NCI-H128 (cell line): Measurements from ENCODE around the gene KCNJ15.
A peak's percentile ranks its signal among the peaks of the same experiment; 100 is the strongest.

Source experiments
- DNase-seq: peaks from one replicate; lab custom pipeline; 2025; ENCODE audit not compliant: unreplicated experiment; lab: John Stamatoyannopoulos, UW

Gene KCNJ15

GRCh38 chr21:38352536-38353219, 95.9 kb downstream of the KCNJ15 start:
- DNase-seq, result peak; percentile 73

- no peak for DNase-seq
Measured at GRCh38 chr21:38354231-38354630, 97.4 kb downstream of the KCNJ15 start.

GRCh38 chr21:38354746-38355145, 98.0 kb downstream of the KCNJ15 start:
- DNase-seq, result no peak

- DNase-seq, result no peak
Measured at GRCh38 chr21:38355353-38355752, 98.6 kb downstream of the KCNJ15 start.

- DNase-seq, result peak; percentile 56
Measured at GRCh38 chr21:38355992-38356781, 99.4 kb downstream of the KCNJ15 start.
